Osteocyte (in vitro differentiated cells): ENCODE results near the gene REL. TPM values are rescaled to one million over a fixed set of nuclear protein-coding genes. Genes with fewer than 3 reads are reported as not detected.
A peak's percentile ranks its signal among the peaks of the same experiment; 100 is the strongest.

ENCODE experiments used
- DNase-seq: peaks from one replicate; pipeline ENCODE4 v3.0.0; 2021; ENCODE audit warnings: mixed read lengths; ENCODE audit not compliant: unreplicated experiment; ENCODE audit errors: extremely low spot score
- H3K27ac Mint-ChIP-seq: one replicate; pipeline ENCODE4 v1.8.0; 2021; ENCODE audit warnings: mild to moderate bottlenecking, mixed read lengths; ENCODE audit not compliant: unreplicated experiment
- H3K27me3 Mint-ChIP-seq: one replicate; pipeline ENCODE4 v1.8.0; 2021; ENCODE audit warnings: mixed read lengths; ENCODE audit not compliant: unreplicated experiment
- H3K36me3 Mint-ChIP-seq: one replicate; pipeline ENCODE4 v1.8.0; 2021; ENCODE audit warnings: mixed read lengths; ENCODE audit not compliant: unreplicated experiment
- H3K4me1 Mint-ChIP-seq: one replicate; pipeline ENCODE4 v1.8.0; 2021; ENCODE audit warnings: mixed read lengths; ENCODE audit not compliant: unreplicated experiment
- H3K4me3 Mint-ChIP-seq: one replicate; pipeline ENCODE4 v1.8.0; 2021; ENCODE audit warnings: mild to moderate bottlenecking, moderate library complexity, mixed read lengths; ENCODE audit not compliant: unreplicated experiment
- H3K9me3 Mint-ChIP-seq: one replicate; pipeline ENCODE4 v1.8.0; 2021; ENCODE audit warnings: mixed read lengths; ENCODE audit not compliant: unreplicated experiment
- CTCF ChIP-seq: fragments of 200-600 bp; sonication (generic); IDR thresholded peaks from 2 replicates; pipeline ENCODE4 v1.5.0; 2021; ENCODE audit warnings: antibody characterized with exemption, mild to moderate bottlenecking, moderate library complexity
- total RNA-seq: library from RNA; stranded (reverse); gene quantifications from 2 replicates; pipeline ENCODE4 v1.2.1, GENCODE V29; 2021

The REL gene
- total RNA-seq, 1 donor from 2014 or later, result 7.1 TPM

- no peaks in the 10 kb centered on the region for H3K4me1 Mint-ChIP-seq
- no peaks in the 10 kb centered on the region for H3K27me3 Mint-ChIP-seq
- H3K9me3 Mint-ChIP-seq, result no peaks in the 10 kb centered on the region
- H3K4me3 Mint-ChIP-seq, result no peak overlapping the region
- no peak for TF ChIP-seq CTCF
- H3K36me3 Mint-ChIP-seq, result no peaks in the 10 kb centered on the region
- no peak for DNase-seq
- H3K27ac Mint-ChIP-seq, result no peak overlapping the region
Observed at GRCh38 chr2:60875520-60875919, 5.9 kb upstream of the REL start.

GRCh38 chr2:60880643-60881046, 729 bp upstream of the REL start:
- Mint-ChIP-seq H3K27ac (peak overlapping the region; percentile 86), H3K27me3 (no peaks in the 10 kb centered on the region), H3K36me3 (no peaks in the 10 kb centered on the region), H3K9me3 (no peaks in the 10 kb centered on the region), H3K4me3 (peak overlapping the region; percentile 89), H3K4me1 (peaks cover 20% of the 10 kb centered on the region)
- DNase-seq, result no peak
- peak; percentile 42 for TF ChIP-seq CTCF

- no peak for DNase-seq
- Mint-ChIP-seq H3K4me3 (peak overlapping the region; percentile 89), H3K27ac (peak overlapping the region; percentile 93), H3K27me3 (no peaks in the 10 kb centered on the region), H3K36me3 (no peaks in the 10 kb centered on the region), H3K9me3 (no peaks in the 10 kb centered on the region), H3K4me1 (peaks cover 23% of the 10 kb centered on the region)
- no peak for TF ChIP-seq CTCF
Observed at GRCh38 chr2:60882971-60883753, 1.8 kb downstream of the REL start.

GRCh38 chr2:60883896-60884295, 2.5 kb downstream of the REL start:
- Mint-ChIP-seq H3K27me3 (no peaks in the 10 kb centered on the region), H3K4me1 (peaks cover 23% of the 10 kb centered on the region), H3K27ac (no peak overlapping the region), H3K36me3 (no peaks in the 10 kb centered on the region), H3K9me3 (no peaks in the 10 kb centered on the region), H3K4me3 (no peak overlapping the region)
- TF ChIP-seq CTCF, result no peak
- DNase-seq, result no peak

GRCh38 chr2:60884800-60885199, 3.4 kb downstream of the REL start:
- Mint-ChIP-seq H3K9me3 (no peaks in the 10 kb centered on the region), H3K4me3 (no peak overlapping the region)
- DNase-seq, result no peak

More at GRCh38 chr2:60884800-60885199, 3.4 kb downstream of the REL start:
- Mint-ChIP-seq H3K27ac (no peak overlapping the region), H3K36me3 (no peaks in the 10 kb centered on the region), H3K27me3 (no peaks in the 10 kb centered on the region), H3K4me1 (peaks cover 23% of the 10 kb centered on the region)
- no peak for TF ChIP-seq CTCF
